T-helper 2 cell (primary cell): ENCODE results near the gene MAP3K9.

Experiments used
- DNase-seq, 5 experiments: peaks; one replicate each; pipeline versions ENCODE4 v3.0.0 to v3.0.0-alpha.2; 2012 to 2022

The MAP3K9 gene

GRCh38 chr14:70821584-70822529 is 12.5 kb upstream of the MAP3K9 start:
- peak; percentile 30 to 76 (median 45) for DNase-seq

- DNase-seq, result no peak
Measured at GRCh38 chr14:70816525-70816924, 7.2 kb upstream of the MAP3K9 start.

DNA sequence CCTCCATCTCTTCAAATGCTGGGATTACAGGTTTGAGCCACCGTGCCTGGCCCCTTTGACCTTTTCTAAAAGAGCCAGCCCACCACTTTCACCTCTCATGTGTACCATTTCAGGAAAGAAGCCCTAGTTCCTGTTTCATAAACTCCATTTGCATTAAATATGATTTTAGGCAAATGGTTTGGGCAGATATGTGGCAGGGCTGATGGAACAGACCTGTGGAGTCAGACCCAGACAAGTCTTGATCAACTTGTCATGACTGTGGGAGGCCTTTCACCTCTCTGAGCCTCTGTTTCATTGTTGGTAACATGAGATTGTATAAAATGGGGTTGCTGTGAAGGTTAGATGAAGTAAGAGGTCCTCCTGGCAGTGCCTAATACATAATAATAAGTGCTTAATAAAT is 5.2 kb upstream of the MAP3K9 start:
- DNase-seq, result no peak

- no peak for DNase-seq
Measured at GRCh38 chr14:70812124-70812818, 3.0 kb upstream of the MAP3K9 start.

- DNase-seq, result no peak
Measured at GRCh38 chr14:70811578-70811977, 2.3 kb upstream of the MAP3K9 start.

- peak in 1 of 5 experiments; percentile 81 for DNase-seq
Measured at GRCh38 chr14:70811050-70811449, 1.7 kb upstream of the MAP3K9 start.

GRCh38 chr14:70810621-70811020 is 1.3 kb upstream of the MAP3K9 start:
- DNase-seq, result no peak

DNA sequence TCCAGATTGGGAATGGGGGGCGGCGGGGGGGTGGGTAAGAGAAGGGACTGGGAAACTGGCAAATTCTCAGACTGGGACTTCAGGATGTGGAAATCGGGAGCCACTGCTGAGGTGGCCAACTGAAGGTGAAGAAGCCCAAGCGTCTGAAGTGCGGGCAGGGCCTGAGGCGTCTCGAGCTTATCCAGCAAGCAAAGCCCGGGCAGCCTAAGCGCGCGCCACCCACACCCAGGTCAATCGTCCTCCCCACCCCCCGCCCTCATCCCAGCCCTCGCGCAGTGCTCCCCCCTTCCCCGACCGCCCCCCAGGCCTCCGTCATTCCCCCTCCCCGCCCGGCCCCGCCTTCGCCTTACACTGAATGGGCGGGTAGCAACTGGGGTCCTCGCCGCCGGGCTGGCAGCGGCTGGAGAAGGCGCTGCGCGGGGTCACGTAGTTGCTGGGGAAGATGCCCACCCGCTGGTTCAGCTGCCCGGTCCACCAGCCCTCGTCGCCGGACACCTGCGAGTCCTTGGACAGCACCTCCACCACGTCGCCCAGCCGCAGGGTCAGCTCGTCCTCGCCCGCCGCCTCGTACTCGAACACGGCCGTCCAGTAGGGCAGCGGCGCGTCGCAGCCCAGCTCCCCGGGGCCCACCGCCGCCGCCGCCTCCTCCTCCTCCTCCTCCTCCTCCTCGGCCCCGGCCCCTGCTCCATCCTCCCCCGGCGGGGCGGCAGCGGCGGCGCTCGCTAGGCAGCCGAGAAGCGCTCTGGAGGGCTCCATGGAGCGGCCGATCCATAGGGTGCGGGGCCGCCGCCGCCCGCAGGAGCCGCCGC is 693 bp downstream of the MAP3K9 start:
- DNase-seq, result peak; percentile 14 to 66 (median 33)

- peak; percentile 15 to 88 (median 36) for DNase-seq
Measured at GRCh38 chr14:70807898-70808415, 1.4 kb downstream of the MAP3K9 start.

GRCh38 chr14:70804556-70805162 is 4.7 kb downstream of the MAP3K9 start:
- DNase-seq, result no peak

GRCh38 chr14:70803321-70804310 is 5.7 kb downstream of the MAP3K9 start:
- DNase-seq, result no peak

DNA sequence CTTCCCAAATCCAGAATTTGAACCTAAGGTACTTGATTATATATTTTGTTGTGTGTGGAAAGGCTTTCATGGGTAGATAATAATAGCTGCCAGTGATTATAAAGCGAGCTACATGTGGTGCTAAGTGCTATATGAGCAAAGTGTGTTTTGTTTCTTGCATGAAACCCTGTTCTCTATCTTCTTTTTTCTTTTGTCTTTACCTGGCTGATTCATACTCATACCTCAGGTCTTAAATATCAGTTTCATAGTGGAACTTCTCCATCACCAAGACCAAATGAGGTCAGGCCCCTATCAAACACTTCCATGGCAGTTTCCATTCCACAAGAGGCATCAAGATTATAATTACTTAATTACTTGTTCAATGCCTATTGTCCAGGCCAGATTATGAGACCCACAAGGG is 6.9 kb downstream of the MAP3K9 start:
- no peak for DNase-seq

DNA sequence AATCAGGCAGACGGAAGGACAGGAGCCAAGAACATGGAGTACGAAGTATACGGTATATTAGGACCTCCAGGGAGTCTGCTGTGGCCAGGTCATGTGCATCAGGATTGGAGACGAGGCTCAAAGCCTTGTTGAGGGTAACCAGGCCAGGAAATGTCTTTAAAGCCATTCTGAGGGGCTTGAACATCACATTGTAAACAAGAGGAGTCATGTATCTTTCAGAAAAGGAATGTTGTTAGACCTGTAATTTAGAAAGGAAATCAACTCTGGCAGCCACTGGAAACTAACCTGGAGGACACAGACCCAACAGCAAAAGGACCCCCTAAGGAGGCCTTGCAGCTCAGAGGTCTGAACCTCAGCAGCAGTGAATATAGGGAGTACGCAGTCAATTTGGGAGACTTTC is 7.5 kb downstream of the MAP3K9 start:
- DNase-seq, result no peak

GRCh38 chr14:70796551-70796950 is 12.8 kb downstream of the MAP3K9 start:
- DNase-seq, result no peak

DNA sequence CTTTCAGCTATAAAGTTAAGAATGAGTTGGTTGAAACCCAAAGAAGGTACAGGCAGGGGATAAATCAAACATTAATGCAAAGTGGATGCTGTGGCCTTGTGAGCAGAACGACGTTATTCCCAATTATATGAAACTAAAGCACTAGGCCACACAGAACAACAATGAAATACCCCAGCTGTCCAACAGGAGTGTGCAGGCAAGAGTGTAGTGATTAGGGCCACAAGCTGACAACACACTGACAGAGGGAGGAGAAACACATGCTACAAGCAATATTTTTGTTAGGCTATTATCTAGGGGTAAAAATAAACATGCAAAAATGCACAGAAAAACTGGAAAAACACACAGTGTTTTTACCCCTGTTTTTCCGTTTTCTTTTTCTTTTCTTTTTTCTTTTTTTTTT is 15.0 kb downstream of the MAP3K9 start:
- no peak for DNase-seq

- no peak for DNase-seq
Measured at GRCh38 chr14:70793637-70794036, 15.7 kb downstream of the MAP3K9 start.

DNA sequence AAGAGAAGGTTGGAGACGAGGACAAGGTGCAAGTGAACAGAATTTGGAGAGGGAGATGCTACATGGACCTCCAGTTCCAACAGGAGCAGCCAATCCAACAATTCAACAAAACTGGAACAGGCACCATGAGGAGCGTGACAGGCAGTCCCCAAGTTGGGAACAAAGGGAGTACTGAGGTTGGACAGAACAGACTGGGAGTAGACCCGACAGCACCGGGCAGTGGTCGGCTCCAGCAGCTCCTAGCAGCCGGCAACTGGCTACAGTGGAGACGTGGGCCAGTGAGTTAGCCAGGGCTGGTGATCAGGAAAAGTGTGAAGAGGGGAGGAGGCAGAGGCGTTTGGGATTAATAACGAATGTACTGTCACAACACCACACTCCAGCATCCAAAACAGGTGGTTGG is 16.4 kb downstream of the MAP3K9 start:
- DNase-seq, result no peak

DNA sequence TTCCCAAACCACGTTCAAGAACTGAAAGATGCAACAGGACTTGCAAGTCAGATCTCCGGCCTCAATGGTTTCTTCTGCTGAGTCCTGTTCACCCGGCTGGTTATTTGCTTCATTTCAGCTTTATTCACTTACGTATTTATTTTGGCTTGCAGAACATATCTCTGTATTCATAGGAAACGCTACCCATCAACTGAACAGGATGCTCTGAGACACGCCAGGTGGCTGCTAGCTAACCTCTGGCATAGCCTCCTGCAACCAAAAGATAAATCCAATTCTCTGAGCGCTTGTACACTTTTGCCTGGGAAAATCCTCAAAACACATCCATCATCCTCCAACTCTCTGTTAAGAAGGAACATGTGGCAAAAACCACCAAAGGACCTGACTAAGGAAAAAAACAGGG is 17.3 kb downstream of the MAP3K9 start:
- no peak for DNase-seq

DNA sequence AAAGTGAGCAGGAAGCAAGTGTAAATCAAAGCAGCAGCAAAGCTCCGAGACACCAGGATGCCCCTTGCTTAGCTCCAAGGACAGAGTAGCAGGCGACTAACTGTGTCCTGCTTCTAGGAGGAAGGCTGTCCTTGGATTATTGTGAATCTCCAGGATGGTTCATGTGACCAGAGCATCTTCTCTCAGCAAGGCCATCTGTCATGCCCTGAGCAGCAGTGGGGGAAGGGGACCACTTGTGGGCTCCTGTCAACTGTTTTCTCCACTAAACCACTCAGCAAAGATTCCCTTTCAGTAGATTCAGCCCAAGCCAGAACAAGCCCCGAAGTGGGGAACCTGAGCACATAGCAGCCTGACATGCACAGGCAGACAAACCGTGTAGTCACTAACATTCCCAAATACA is 19.4 kb downstream of the MAP3K9 start:
- DNase-seq, result no peak

GRCh38 chr14:70789361-70789760 is 20.0 kb downstream of the MAP3K9 start:
- no peak for DNase-seq

GRCh38 chr14:70788898-70789297 is 20.4 kb downstream of the MAP3K9 start:
- DNase-seq, result no peak
